WTC11 (cell line): ENCODE data around the gene PSAT1. TPM values are rescaled to one million over a fixed set of nuclear protein-coding genes. Genes with fewer than 3 reads are reported as not detected.

Experiments
- ATAC-seq: fragments of 200-7000 bp; cut with Tn5 transposase; 2 replicates; pipeline ENCODE4 v1.10.0; 2021; ENCODE audit warnings: mild to moderate bottlenecking, moderate library complexity
- CTCF ChIA-PET: fragments of 300-600 bp; sonication (Branson Sonifier 250); formaldehyde crosslinking; loops from one replicate; lab custom pipeline; 2021; ENCODE audit warnings: antibody characterized with exemption; lab: Charles Lee
- POLR2A ChIA-PET: fragments of 350-600 bp; sonication (Branson Sonifier 250); formaldehyde crosslinking; loops from one replicate; lab custom pipeline; 2021; ENCODE audit warnings: antibody characterized with exemption; lab: Charles Lee
- DNase-seq: peaks from one replicate; pipeline ENCODE4 v3.0.0; 2021; ENCODE audit warnings: low spot score
- H3K27ac Mint-ChIP-seq: 2 replicates; pipeline ENCODE4 v1.8.0; 2021; ENCODE audit warnings: mixed read lengths
- H3K27me3 Mint-ChIP-seq: 2 replicates; pipeline ENCODE4 v1.8.0; 2021; ENCODE audit warnings: low read depth, mild to moderate bottlenecking, moderate library complexity, mixed read lengths
- H3K36me3 Mint-ChIP-seq: 2 replicates; pipeline ENCODE4 v1.8.0; 2021; ENCODE audit warnings: mixed read lengths
- H3K4me1 Mint-ChIP-seq: 2 replicates; pipeline ENCODE4 v1.8.0; 2022; ENCODE audit warnings: mixed read lengths
- H3K4me3 Mint-ChIP-seq: 2 replicates; pipeline ENCODE4 v1.8.0; 2021; ENCODE audit warnings: mild to moderate bottlenecking, moderate library complexity, mixed read lengths
- H3K9me3 Mint-ChIP-seq: 2 replicates; pipeline ENCODE4 v1.8.0; 2021; ENCODE audit warnings: mixed read lengths
- AFF4 ChIP-seq: sonication (generic); formaldehyde crosslinking; IDR thresholded peaks from 2 replicates; pipeline ENCODE4 v1.8.1; 2023; ENCODE audit warnings: mild to moderate bottlenecking, missing genetic modification reagents, borderline replicate concordance
- AR ChIP-seq: fragments of 250-450 bp; sonication (Bioruptor Pico); IDR thresholded peaks from 2 replicates; pipeline ENCODE4 v1.9.0; 2021; ENCODE audit warnings: mild to moderate bottlenecking
- ATF2 ChIP-seq: sonication (generic); formaldehyde crosslinking; IDR thresholded peaks from 2 replicates; pipeline ENCODE4 v1.8.1; 2022; ENCODE audit warnings: low read depth, missing genetic modification reagents, borderline replicate concordance
- FOXJ3 ChIP-seq: sonication (generic); formaldehyde crosslinking; IDR thresholded peaks from 2 replicates; pipeline ENCODE4 v1.9.0; 2021; ENCODE audit warnings: missing genetic modification reagents, mild to moderate bottlenecking, borderline replicate concordance
- FOXP1 ChIP-seq: sonication (generic); formaldehyde crosslinking; IDR thresholded peaks from 2 replicates; pipeline ENCODE4 v1.8.0; 2022; ENCODE audit warnings: missing genetic modification reagents, mild to moderate bottlenecking, moderate library complexity, borderline replicate concordance
- NR2C2 ChIP-seq: sonication (generic); formaldehyde crosslinking; IDR thresholded peaks from 2 replicates; pipeline ENCODE4 v1.8.0; 2022; ENCODE audit warnings: mild to moderate bottlenecking, missing genetic modification reagents
- SMAD3 ChIP-seq: sonication (generic); formaldehyde crosslinking; IDR thresholded peaks from 2 replicates; pipeline ENCODE4 v1.8.0; 2022; ENCODE audit warnings: missing genetic modification reagents, mild to moderate bottlenecking, borderline replicate concordance
- STAT6 ChIP-seq: sonication (generic); formaldehyde crosslinking; conservative IDR thresholded peaks from 2 replicates; pipeline ENCODE4 v1.8.1; 2023; ENCODE audit warnings: mild to moderate bottlenecking, low read depth, missing genetic modification reagents, moderate library complexity
- USF2 ChIP-seq: sonication (generic); formaldehyde crosslinking; IDR thresholded peaks from 2 replicates; pipeline ENCODE4 v1.8.1; 2023; ENCODE audit warnings: mild to moderate bottlenecking, missing genetic modification reagents, moderate library complexity
- ZNF263 ChIP-seq: sonication (generic); formaldehyde crosslinking; IDR thresholded peaks from 2 replicates; pipeline ENCODE4 v1.8.1; 2022; ENCODE audit warnings: low read depth, mild to moderate bottlenecking, moderate library complexity, missing genetic modification reagents
- ZNF396 ChIP-seq: fragments of 250-450 bp; sonication (Bioruptor Pico); IDR thresholded peaks from 2 replicates; pipeline ENCODE4 v1.8.0; 2021; ENCODE audit warnings: mild to moderate bottlenecking, moderate library complexity, borderline replicate concordance
- ZNF532 ChIP-seq: fragments of 250-450 bp; sonication (Bioruptor Pico); IDR thresholded peaks from 2 replicates; pipeline ENCODE4 v1.9.0; 2021; ENCODE audit warnings: mild to moderate bottlenecking, borderline replicate concordance
- ZNF671 ChIP-seq: fragments of 250-450 bp; sonication (Bioruptor Pico); IDR thresholded peaks from 2 replicates; pipeline ENCODE4 v1.8.0; 2021; ENCODE audit warnings: mild to moderate bottlenecking
- total RNA-seq: library from RNA; stranded (reverse); gene quantifications from 3 replicates; pipeline ENCODE4 v1.2.3, GENCODE V29; 2021

PSAT1 gene
- total RNA-seq, 1 experiment from 2014 or later: 240 TPM

DNA sequence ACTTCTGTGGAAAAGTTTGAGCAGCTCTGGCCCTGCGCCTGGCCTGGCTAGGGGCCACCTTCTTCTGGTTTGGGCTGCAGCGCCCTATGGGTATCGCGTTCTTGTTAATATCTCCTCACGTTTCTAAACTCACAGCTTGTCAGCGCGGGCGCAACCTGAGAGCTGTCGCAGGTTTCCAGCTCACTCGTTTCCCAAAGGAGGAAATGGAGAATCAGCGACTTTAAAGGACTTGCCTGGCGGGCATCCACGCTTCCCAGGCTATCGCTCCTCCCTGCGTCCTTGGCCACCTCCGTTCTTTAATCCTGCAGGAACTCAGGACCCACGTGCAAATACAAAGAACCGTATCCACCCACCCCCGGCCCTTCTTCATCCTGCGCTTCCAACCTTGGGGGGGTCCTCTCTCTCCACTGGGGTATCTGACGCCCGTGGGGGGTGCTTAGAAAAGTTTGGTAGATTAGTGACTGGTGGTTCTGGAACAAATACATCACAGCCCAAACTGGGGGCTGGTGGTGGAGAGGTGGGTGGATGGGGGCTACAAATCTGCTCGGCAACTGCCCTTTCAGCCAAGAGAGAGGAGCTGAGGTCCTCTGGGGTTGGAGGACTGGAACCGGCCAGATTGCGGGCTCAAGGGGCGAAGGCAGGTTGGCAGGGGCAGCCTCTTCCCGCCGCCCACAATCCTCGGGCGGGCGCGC is 578 bp upstream of the PSAT1 start (continued):
- no peak for TF ChIP-seq ATF2 (CRISPR knock-in tag)
- 0 out of 2 replicates have a peak, but pooled peaks have one; percentile 24 for TF ChIP-seq STAT6 (CRISPR knock-in tag)
- TF ChIP-seq, all 79 proteins: peak for 3

DNA sequence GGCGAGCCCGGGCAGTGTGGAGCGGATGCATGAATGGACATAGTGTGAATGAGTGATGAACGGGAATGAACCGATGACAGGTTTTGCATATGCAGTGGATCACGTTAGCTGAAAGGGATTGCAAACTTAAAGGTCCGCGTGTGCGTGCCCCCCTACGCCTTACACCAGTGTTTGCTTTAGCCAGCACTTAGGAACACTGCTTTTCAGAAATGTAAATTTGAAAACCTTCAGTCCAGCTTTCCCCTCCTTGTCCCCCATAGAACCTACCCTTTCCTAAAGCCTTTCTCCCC is 692 bp downstream of the PSAT1 start:
- H3K27ac Mint-ChIP-seq: peak overlapping the region; percentile 89
- ATAC-seq: no peak
- H3K9me3 Mint-ChIP-seq: no peaks in the 10 kb centered on the region
- CTCF ChIA-PET: interaction anchor here (0.8 to 1.6 kb wide), 4 partner anchors 37 to 168 kb away, joined by 3 to 7 read pairs (median 4); no protein-coding TSS in a partner anchor
- peaks cover 29% of the 10 kb centered on the region for H3K36me3 Mint-ChIP-seq
- H3K4me3 Mint-ChIP-seq: peak overlapping the region; percentile 91
- POLR2A ChIA-PET: interaction anchor here (1.4 to 2.1 kb wide), 5 partner anchors 9 to 62 kb away, joined by 4 to 24 read pairs (median 15); partner anchors contain the start of gene CEP78
- H3K27me3 Mint-ChIP-seq: no peaks in the 10 kb centered on the region
- no peak for DNase-seq
- TF ChIP-seq ZNF263 (CRISPR knock-in tag): 0 out of 2 replicates have a peak, but pooled peaks have one; percentile 9
- TF ChIP-seq FOXJ3: no peak
- 0 out of 2 replicates have a peak, but pooled peaks have one; percentile 38 for TF ChIP-seq ZNF671 (CRISPR knock-in tag)
- no peak for TF ChIP-seq ZNF532 (CRISPR knock-in tag)
- H3K4me1 Mint-ChIP-seq: peaks cover 31% of the 10 kb centered on the region

DNA sequence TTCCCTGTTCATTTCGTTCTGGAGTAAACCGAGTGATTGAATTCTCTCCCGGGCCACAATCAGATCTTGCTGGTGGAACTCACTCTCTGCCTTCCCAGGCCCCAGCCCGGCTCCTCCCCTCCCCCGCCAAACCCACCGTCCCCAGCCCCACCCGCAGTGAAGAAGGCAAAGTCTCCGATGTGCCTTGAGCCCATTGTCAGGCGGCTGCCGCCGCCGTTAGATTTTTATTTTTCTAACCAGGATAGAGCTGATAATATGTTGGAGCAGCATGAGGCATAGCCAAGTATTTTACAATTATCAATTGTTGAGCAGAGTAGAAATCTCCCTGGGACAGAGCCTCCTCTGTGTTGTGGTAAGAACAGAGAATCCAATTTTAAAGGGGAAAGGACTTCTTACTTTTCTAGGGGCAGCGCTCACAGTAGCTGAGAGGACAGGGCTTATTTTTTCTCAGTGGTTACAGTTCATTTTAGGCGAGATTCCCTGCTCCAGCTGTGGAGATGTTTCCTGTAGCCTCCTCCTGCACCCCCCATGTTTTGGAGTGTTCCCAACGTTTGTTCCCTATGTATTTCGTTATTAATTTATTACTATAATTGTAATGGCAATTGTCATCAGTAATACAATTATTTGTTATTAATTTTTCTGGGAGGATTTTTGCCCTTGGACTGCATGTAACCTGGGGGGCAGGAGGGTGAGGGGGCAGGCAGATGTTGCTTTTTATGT is 1.3 kb downstream of the PSAT1 start:
- peak overlapping the region; percentile 91 for H3K4me3 Mint-ChIP-seq
- no peaks in the 10 kb centered on the region for H3K27me3 Mint-ChIP-seq
- ChIA-PET POLR2A (interaction anchor here (1.1 to 1.6 kb wide), 3 partner anchors 10 to 42 kb away, joined by 11 to 24 read pairs (median 16); no protein-coding TSS in a partner anchor), CTCF (interaction anchor here (0.8 to 1.6 kb wide), 3 partner anchors 67 to 168 kb away, joined by 3 to 7 read pairs (median 4); no protein-coding TSS in a partner anchor)
- DNase-seq (peak; percentile 41), ATAC-seq (0 out of 2 replicates have a peak, but pooled peaks have one; percentile 1)
- no peaks in the 10 kb centered on the region for H3K9me3 Mint-ChIP-seq
- H3K27ac Mint-ChIP-seq: peak overlapping the region; percentile 89
- H3K4me1 Mint-ChIP-seq: peaks cover 31% of the 10 kb centered on the region
- H3K36me3 Mint-ChIP-seq: peaks cover 31% of the 10 kb centered on the region
- TF ChIP-seq AR (CRISPR knock-in tag): no peak
- TF ChIP-seq AFF4 (CRISPR knock-in tag): no peak
- TF ChIP-seq ZNF396: no peak
- no peak for TF ChIP-seq SMAD3
- no peak for TF ChIP-seq NR2C2 (CRISPR knock-in tag)
- TF ChIP-seq USF2 (CRISPR knock-in tag): no peak
- no peak for TF ChIP-seq FOXP1
